NB4 (cell line): ENCODE measurements around the gene B9D1.

ENCODE experiments used
- MYC ChIP-seq: IDR thresholded peaks from 2 replicates; pipeline ENCODE4 v1.6.1; 2011; ENCODE audit warnings: low read depth, low read length
- POLR2A ChIP-seq: IDR thresholded peaks from 2 replicates; pipeline ENCODE4 v1.6.1; 2011; ENCODE audit warnings: mild to moderate bottlenecking; ENCODE audit not compliant: insufficient read length; ENCODE audit errors: extremely low read depth
- TF ChIP-seq, protein P1 (sequence below): IDR thresholded peaks from one replicate; pipeline ENCODE4 v1.5.1; 2012; ENCODE audit warnings: low read depth, low read length
- TF ChIP-seq, protein P2 (sequence below): IDR thresholded peaks from 2 replicates; pipeline ENCODE4 v1.6.1; 2011; ENCODE audit warnings: low read depth, low read length

DNA sequence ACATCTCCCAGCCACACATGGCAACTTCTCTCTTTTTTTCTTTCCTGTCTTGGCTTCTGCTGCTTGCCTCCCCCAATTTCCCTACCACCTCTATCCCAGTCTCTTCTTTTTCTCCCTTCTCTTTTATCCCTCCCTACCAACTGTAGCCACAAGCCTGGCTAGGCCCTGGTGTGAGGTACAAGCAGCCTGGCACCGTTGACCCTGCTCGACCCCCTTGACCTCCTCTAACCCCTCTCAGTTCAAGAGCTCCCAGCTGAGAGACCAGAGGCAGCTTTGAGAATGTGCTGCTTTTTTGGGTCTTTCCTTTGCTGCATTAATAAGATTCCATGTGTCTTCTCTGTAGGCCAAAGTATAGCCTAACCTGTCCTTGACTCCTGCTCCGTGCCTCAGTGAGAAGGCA is 32.3 kb downstream of the B9D1 start:
- TF ChIP-seq, protein P1, sequence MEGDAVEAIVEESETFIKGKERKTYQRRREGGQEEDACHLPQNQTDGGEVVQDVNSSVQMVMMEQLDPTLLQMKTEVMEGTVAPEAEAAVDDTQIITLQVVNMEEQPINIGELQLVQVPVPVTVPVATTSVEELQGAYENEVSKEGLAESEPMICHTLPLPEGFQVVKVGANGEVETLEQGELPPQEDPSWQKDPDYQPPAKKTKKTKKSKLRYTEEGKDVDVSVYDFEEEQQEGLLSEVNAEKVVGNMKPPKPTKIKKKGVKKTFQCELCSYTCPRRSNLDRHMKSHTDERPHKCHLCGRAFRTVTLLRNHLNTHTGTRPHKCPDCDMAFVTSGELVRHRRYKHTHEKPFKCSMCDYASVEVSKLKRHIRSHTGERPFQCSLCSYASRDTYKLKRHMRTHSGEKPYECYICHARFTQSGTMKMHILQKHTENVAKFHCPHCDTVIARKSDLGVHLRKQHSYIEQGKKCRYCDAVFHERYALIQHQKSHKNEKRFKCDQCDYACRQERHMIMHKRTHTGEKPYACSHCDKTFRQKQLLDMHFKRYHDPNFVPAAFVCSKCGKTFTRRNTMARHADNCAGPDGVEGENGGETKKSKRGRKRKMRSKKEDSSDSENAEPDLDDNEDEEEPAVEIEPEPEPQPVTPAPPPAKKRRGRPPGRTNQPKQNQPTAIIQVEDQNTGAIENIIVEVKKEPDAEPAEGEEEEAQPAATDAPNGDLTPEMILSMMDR = no peak
- TF ChIP-seq POLR2A (no peak), MYC (no peak)
- TF ChIP-seq, protein P2, sequence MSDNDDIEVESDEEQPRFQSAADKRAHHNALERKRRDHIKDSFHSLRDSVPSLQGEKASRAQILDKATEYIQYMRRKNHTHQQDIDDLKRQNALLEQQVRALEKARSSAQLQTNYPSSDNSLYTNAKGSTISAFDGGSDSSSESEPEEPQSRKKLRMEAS = no peak
